HEK293 (cell line): ENCODE measurements around the gene BABAM1.

Source experiments
- GLIS1 ChIP-seq: fragments of 450-650 bp; formaldehyde crosslinking; IDR thresholded peaks from 2 replicates; pipeline ENCODE4 v1.5.1; 2016; ENCODE audit warnings: missing biosample characterization, missing genetic modification characterization
- HOXA7 ChIP-seq: sonication (generic); formaldehyde crosslinking; IDR thresholded peaks from 2 replicates; pipeline ENCODE4 v1.8.1; 2022; ENCODE audit warnings: missing genetic modification reagents, borderline replicate concordance
- PRDM1 ChIP-seq: fragments of 450-650 bp; formaldehyde crosslinking; IDR thresholded peaks from 2 replicates; pipeline ENCODE4; 2016; ENCODE audit warnings: missing biosample characterization, missing genetic modification characterization
- REST ChIP-seq: fragments of 450-650 bp; formaldehyde crosslinking; IDR thresholded peaks from 2 replicates; pipeline ENCODE4 v1.5.1; 2016; ENCODE audit warnings: missing biosample characterization, missing genetic modification characterization
- SP7 ChIP-seq: fragments of 450-650 bp; formaldehyde crosslinking; IDR thresholded peaks from 2 replicates; pipeline ENCODE4 v1.5.1; 2016; ENCODE audit warnings: missing biosample characterization, missing genetic modification characterization
- ZBTB17 ChIP-seq: fragments of 450-650 bp; formaldehyde crosslinking; IDR thresholded peaks from 2 replicates; pipeline ENCODE4 v1.5.1; 2016; ENCODE audit warnings: missing biosample characterization, missing genetic modification characterization
- ZBTB48 ChIP-seq: fragments of 450-650 bp; formaldehyde crosslinking; IDR thresholded peaks from 2 replicates; pipeline ENCODE4 v1.5.1; 2016; ENCODE audit warnings: missing biosample characterization, missing genetic modification characterization
- ZEB2 ChIP-seq: fragments of 450-650 bp; formaldehyde crosslinking; IDR thresholded peaks from 2 replicates; pipeline ENCODE4 v1.5.1; 2016; ENCODE audit warnings: missing biosample characterization, missing genetic modification characterization
- ZIC2 ChIP-seq: fragments of 450-650 bp; formaldehyde crosslinking; IDR thresholded peaks from 2 replicates; pipeline ENCODE4 v1.5.1; 2016; ENCODE audit warnings: missing biosample characterization, missing genetic modification characterization
- ZNF16 ChIP-seq: fragments of 450-650 bp; formaldehyde crosslinking; IDR thresholded peaks from 2 replicates; pipeline ENCODE4 v1.5.1; 2016; ENCODE audit warnings: low read depth, missing biosample characterization, missing genetic modification characterization
- ZNF280D ChIP-seq: fragments of 450-650 bp; formaldehyde crosslinking; IDR thresholded peaks from 2 replicates; pipeline ENCODE4 v1.5.1; 2016; ENCODE audit warnings: missing biosample characterization, missing genetic modification characterization
- ZNF335 ChIP-seq: fragments of 450-650 bp; formaldehyde crosslinking; conservative IDR thresholded peaks from 2 replicates; pipeline ENCODE4 v1.5.1; 2016; ENCODE audit warnings: missing biosample characterization, missing genetic modification characterization
- ZNF362 ChIP-seq: fragments of 450-650 bp; formaldehyde crosslinking; IDR thresholded peaks from 2 replicates; pipeline ENCODE4 v1.5.1; 2016; ENCODE audit warnings: missing biosample characterization, missing genetic modification characterization
- ZNF394 ChIP-seq: fragments of 450-650 bp; formaldehyde crosslinking; IDR thresholded peaks from 2 replicates; pipeline ENCODE4 v1.5.1; 2016; ENCODE audit warnings: missing biosample characterization, missing genetic modification characterization, mild to moderate bottlenecking, moderate library complexity, borderline replicate concordance
- ZNF423 ChIP-seq: fragments of 450-650 bp; formaldehyde crosslinking; IDR thresholded peaks from 2 replicates; pipeline ENCODE4 v1.5.1; 2016; ENCODE audit warnings: missing biosample characterization, missing genetic modification characterization
- ZNF585B ChIP-seq: fragments of 450-650 bp; formaldehyde crosslinking; IDR thresholded peaks from 2 replicates; pipeline ENCODE4 v1.5.1; 2016; ENCODE audit warnings: missing biosample characterization, missing genetic modification characterization
- ZNF600 ChIP-seq: fragments of 450-650 bp; formaldehyde crosslinking; IDR thresholded peaks from 2 replicates; pipeline ENCODE4 v1.5.1; 2016; ENCODE audit warnings: missing biosample characterization, missing genetic modification characterization
- ZNF707 ChIP-seq: fragments of 450-650 bp; formaldehyde crosslinking; IDR thresholded peaks from 2 replicates; pipeline ENCODE4 v1.5.1; 2016; ENCODE audit warnings: missing biosample characterization, missing genetic modification characterization
- TF ChIP-seq, protein P1 (sequence below): fragments of 450-650 bp; formaldehyde crosslinking; IDR thresholded peaks from 2 replicates; pipeline ENCODE4 v1.5.1; 2016; ENCODE audit warnings: missing biosample characterization, missing genetic modification characterization
- TF ChIP-seq, protein P2 (sequence below): fragments of 450-650 bp; formaldehyde crosslinking; IDR thresholded peaks from 2 replicates; pipeline ENCODE4 v1.5.1; 2016; ENCODE audit warnings: missing biosample characterization, missing genetic modification characterization
- TF ChIP-seq, protein P3 (sequence below): fragments of 450-650 bp; formaldehyde crosslinking; IDR thresholded peaks from 2 replicates; pipeline ENCODE4 v1.5.1; 2016; ENCODE audit warnings: missing biosample characterization, missing genetic modification characterization
- TF ChIP-seq, protein P4 (sequence below): fragments of 450-650 bp; formaldehyde crosslinking; IDR thresholded peaks from 2 replicates; pipeline ENCODE4 v1.5.1; 2017; ENCODE audit warnings: missing biosample characterization, mild to moderate bottlenecking, missing genetic modification characterization, moderate library complexity
- TF ChIP-seq, protein P5 (sequence below): fragments of 450-650 bp; formaldehyde crosslinking; IDR thresholded peaks from 2 replicates; pipeline ENCODE4 v1.5.1; 2016; ENCODE audit warnings: missing biosample characterization, missing genetic modification characterization

The BABAM1 gene

DNA sequence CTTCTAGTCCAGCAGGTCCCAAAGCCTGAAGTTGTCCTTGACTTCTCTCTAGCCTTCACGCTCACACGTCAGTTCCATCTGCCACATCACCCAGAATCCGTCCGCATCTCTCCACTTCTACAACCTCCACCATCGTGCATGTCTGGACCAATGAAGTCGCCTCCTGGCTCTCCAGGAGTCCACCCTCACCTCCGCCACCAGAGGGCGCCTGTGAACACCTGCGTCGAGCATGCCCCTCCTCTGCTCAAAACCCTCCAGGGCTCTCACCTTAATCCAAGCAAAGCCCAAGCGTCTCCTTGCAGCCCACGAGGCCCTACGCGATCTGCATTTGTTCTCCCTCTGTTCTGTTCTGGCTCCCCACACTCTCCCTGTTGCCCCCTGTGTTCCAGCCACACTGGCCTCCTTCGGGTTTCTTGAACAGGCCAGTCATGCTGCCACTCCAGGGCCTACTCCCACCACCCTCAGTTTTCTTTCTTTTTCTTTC, 6.4 kb upstream of the BABAM1 start (continued):
- TF ChIP-seq, protein P1, sequence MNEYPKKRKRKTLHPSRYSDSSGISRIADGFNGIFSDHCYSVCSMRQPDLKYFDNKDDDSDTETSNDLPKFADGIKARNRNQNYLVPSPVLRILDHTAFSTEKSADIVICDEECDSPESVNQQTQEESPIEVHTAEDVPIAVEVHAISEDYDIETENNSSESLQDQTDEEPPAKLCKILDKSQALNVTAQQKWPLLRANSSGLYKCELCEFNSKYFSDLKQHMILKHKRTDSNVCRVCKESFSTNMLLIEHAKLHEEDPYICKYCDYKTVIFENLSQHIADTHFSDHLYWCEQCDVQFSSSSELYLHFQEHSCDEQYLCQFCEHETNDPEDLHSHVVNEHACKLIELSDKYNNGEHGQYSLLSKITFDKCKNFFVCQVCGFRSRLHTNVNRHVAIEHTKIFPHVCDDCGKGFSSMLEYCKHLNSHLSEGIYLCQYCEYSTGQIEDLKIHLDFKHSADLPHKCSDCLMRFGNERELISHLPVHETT, result peak; percentile 45; the same call in 1 of the 2 replicates
- TF ChIP-seq REST (tag by site-specific recombination) (no peak), HOXA7 (CRISPR knock-in tag) (no peak), ZEB2 (peak; percentile 69), ZNF280D (no peak), ZBTB48 (tag by site-specific recombination) (0 out of 2 replicates have a peak, but pooled peaks have one; percentile 22), GLIS1 (tag by site-specific recombination) (peak; percentile 68), ZBTB17 (peak; percentile 79), ZNF362 (peak; percentile 66; the same call in 1 of the 2 replicates), SP7 (tag by site-specific recombination) (peak; percentile 51), PRDM1 (no peak), ZNF423 (tag by site-specific recombination) (no peak), ZNF707 (tag by site-specific recombination) (no peak), ZNF600 (tag by site-specific recombination) (peak; percentile 96), ZIC2 (tag by site-specific recombination) (peak; percentile 29; the same call in 1 of the 2 replicates), ZNF335 (tag by site-specific recombination) (peak; percentile 47), ZNF16 (tag by site-specific recombination) (peak; percentile 76), ZNF394 (tag by site-specific recombination) (0 out of 2 replicates have a peak, but pooled peaks have one; percentile 29), ZNF585B (tag by site-specific recombination) (no peak)
- TF ChIP-seq, protein P2, sequence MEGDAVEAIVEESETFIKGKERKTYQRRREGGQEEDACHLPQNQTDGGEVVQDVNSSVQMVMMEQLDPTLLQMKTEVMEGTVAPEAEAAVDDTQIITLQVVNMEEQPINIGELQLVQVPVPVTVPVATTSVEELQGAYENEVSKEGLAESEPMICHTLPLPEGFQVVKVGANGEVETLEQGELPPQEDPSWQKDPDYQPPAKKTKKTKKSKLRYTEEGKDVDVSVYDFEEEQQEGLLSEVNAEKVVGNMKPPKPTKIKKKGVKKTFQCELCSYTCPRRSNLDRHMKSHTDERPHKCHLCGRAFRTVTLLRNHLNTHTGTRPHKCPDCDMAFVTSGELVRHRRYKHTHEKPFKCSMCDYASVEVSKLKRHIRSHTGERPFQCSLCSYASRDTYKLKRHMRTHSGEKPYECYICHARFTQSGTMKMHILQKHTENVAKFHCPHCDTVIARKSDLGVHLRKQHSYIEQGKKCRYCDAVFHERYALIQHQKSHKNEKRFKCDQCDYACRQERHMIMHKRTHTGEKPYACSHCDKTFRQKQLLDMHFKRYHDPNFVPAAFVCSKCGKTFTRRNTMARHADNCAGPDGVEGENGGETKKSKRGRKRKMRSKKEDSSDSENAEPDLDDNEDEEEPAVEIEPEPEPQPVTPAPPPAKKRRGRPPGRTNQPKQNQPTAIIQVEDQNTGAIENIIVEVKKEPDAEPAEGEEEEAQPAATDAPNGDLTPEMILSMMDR (tag by site-specific recombination), result peak; percentile 96
- TF ChIP-seq, protein P3, sequence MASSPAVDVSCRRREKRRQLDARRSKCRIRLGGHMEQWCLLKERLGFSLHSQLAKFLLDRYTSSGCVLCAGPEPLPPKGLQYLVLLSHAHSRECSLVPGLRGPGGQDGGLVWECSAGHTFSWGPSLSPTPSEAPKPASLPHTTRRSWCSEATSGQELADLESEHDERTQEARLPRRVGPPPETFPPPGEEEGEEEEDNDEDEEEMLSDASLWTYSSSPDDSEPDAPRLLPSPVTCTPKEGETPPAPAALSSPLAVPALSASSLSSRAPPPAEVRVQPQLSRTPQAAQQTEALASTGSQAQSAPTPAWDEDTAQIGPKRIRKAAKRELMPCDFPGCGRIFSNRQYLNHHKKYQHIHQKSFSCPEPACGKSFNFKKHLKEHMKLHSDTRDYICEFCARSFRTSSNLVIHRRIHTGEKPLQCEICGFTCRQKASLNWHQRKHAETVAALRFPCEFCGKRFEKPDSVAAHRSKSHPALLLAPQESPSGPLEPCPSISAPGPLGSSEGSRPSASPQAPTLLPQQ (tag by site-specific recombination), result peak; percentile 47; the same call in 1 of the 2 replicates
- TF ChIP-seq, protein P4, sequence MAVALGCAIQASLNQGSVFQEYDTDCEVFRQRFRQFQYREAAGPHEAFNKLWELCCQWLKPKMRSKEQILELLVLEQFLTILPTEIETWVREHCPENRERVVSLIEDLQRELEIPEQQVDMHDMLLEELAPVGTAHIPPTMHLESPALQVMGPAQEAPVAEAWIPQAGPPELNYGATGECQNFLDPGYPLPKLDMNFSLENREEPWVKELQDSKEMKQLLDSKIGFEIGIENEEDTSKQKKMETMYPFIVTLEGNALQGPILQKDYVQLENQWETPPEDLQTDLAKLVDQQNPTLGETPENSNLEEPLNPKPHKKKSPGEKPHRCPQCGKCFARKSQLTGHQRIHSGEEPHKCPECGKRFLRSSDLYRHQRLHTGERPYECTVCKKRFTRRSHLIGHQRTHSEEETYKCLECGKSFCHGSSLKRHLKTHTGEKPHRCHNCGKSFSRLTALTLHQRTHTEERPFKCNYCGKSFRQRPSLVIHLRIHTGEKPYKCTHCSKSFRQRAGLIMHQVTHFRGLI (tag by site-specific recombination), result peak; percentile 24; the same call in 1 of the 2 replicates
- TF ChIP-seq, protein P5, sequence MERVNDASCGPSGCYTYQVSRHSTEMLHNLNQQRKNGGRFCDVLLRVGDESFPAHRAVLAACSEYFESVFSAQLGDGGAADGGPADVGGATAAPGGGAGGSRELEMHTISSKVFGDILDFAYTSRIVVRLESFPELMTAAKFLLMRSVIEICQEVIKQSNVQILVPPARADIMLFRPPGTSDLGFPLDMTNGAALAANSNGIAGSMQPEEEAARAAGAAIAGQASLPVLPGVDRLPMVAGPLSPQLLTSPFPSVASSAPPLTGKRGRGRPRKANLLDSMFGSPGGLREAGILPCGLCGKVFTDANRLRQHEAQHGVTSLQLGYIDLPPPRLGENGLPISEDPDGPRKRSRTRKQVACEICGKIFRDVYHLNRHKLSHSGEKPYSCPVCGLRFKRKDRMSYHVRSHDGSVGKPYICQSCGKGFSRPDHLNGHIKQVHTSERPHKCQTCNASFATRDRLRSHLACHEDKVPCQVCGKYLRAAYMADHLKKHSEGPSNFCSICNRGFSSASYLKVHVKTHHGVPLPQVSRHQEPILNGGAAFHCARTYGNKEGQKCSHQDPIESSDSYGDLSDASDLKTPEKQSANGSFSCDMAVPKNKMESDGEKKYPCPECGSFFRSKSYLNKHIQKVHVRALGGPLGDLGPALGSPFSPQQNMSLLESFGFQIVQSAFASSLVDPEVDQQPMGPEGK (tag by site-specific recombination), result peak; percentile 54; the same call in 1 of the 2 replicates
